22Rv1 (cell line): ENCODE data around the gene NOX3.

Experiments used
- CTCF ChIP-seq: fragments of 450-650 bp; IDR thresholded peaks from 2 replicates; pipeline ENCODE4 v1.5.1; 2017; ENCODE audit warnings: mild to moderate bottlenecking
- ZFX ChIP-seq: fragments of 450-650 bp; IDR thresholded peaks from 2 replicates; pipeline ENCODE4 v1.6.1; 2017; ENCODE audit warnings: antibody characterized with exemption, borderline replicate concordance

GRCh38 chr6:155349129-155349528, 106.5 kb downstream of the NOX3 start:
- TF ChIP-seq CTCF = no peak
- no peak for TF ChIP-seq ZFX
